GM19351 (cell line): ENCODE measurements around the gene WDR37.

Source experiments
- ATAC-seq: cut with Tn5 transposase; IDR thresholded peaks from one replicate; pipeline ENCODE4 v1.9.1; 2021; ENCODE audit warnings: mild to moderate bottlenecking, moderate library complexity; ENCODE audit not compliant: unreplicated experiment

The WDR37 gene

DNA sequence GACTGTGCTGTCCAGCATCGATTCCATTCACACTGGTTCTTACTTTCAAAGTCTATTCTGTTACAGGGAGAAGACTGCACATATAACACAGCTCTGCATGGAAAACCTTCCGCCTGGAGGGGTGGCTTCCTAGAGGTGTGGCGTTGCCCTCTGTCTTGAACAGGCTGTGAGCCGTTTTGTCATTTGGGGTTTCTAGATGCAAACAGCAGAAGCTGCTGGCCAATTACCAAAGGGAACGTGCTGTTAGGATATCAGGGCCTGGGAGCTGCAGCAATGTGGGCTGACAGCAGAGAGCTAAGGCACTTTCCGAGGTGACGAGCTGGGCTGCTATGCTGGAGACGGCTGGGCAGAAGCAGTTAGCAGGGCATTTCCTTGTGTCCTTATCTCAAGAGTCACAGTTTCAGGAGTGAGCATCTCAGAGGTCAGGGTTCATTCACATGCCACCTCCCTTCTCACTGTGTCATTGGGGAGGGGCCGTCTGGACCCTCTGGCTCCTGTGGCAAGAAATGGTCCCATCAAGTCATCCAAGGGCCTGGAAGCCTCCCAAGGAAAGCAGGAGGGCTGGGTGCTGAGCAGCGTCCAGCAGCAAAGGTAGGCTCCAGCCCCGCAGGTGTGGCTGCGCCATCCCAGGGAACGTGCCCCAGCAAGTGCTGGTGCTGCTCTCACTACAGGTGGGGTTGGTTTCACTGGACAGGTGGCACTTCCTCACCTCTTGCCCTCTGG lies 106.5 kb downstream of the WDR37 start:
- no peak for ATAC-seq

DNA sequence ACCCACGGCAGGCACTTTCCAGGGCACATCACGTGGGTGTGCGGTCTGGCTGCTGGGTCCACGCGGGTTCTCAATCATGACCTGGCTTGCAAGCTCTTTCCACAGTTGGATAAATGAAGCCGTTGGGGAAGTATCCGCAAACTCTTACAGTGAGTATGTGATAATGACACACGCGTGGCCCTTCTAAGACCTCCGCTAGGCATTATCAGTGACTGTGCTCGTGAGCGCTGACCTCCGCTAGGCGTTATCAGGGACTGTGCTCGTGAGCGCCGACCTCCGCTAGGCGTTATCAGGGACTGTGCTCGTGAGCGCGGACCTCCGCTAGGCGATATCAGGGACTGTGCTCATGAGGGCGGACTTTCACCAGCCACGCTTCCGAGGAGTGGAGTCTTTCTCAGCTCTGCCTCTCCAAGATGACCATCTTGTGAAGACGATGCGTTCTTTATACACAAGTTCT lies 107.0 kb downstream of the WDR37 start:
- no peak for ATAC-seq

DNA sequence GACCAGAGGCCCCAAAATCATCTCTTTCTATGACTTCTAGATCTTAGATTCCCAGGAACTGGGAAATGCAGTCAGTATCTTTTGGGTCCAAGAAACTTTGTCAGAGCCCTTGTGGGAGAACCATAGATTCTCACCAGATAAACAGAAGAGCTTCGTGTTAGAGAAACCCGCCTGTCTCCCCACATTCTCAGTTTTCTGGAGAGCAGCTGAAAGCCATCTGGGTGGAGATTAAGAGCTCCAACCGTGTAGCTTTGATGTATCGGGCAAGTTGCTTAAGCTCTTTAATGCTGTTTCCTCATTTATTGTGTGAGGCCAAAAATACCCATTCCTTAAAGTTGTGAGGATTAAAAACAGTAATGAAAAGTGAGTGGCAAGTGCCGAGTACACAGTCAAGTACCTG lies 107.6 kb downstream of the WDR37 start:
- no peak for ATAC-seq

DNA sequence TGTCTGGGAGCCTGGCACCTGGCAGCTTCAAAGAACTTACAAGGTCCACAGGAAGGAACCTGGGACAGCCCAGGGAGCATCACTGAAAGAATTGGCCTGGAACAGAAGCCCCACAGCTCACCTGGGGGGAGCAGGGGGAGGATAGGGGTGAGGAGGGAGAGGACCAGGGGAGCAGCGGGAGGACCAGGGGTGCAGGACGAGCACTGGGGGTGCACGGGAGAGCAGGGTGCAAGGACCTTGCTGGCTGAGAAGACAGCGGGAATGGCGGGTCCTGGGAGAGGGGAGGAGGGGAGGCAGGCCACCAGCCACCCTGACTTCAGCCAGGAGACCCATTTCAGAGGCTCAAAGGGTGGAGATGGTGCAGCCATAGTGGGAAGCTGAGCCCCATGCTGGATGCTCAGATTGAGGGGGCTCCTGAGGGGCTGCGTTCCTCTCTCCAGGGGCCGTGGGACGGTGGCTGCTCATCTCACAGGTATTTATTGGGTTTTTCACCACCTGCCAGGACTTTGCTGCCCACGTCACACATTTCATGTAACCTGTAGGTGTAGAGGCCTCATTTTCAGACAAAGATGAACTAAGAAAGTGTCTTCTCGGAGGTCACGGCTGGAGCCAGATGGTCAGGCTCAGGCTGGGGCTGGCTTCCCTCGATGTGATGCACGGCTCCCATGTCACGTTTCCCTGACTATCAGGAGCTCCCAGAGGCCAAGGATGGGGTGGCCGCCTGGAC lies 110.1 kb downstream of the WDR37 start:
- no peak for ATAC-seq

DNA sequence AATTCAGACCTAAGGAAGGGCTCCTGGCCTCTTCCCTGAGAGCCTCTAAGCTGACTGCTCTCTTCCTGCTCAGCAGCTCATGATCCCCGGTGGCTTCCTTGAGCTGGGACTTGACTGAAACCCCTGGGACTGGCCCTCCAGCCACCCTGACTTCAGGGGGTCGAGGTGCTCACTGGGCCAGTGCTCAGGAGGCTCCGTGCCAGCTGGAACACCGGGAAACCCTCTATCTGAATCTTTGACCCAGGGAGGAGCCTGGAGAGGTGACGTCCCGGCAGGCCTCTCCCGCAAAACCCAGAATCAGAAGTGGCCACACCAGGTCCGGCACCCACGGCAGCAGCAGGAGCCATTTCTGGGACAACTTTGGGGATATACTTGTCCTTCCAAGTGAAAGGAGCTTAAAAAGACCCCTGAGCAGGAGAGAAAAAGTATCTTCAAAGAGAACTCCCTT lies 110.7 kb downstream of the WDR37 start:
- ATAC-seq = no peak

DNA sequence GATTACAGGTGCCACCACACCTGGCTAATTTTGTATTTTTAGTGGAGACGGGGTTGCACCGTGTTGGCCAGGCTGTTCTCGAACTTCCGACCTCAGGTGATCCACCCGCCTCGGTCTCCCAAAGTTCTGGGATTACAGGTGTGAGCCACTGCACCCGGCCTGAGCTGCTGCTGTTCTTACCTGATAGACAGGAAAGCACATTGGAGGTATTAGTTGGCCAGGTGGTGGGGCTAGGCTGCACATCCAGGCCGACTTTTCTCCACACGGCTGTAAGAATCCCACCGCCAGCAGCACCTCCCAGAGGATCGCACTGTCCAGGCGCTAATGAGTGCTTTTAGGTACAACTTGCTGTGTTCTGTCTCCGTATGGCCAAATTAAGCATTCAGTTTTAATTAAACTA lies 112.6 kb downstream of the WDR37 start:
- ATAC-seq = no peak

DNA sequence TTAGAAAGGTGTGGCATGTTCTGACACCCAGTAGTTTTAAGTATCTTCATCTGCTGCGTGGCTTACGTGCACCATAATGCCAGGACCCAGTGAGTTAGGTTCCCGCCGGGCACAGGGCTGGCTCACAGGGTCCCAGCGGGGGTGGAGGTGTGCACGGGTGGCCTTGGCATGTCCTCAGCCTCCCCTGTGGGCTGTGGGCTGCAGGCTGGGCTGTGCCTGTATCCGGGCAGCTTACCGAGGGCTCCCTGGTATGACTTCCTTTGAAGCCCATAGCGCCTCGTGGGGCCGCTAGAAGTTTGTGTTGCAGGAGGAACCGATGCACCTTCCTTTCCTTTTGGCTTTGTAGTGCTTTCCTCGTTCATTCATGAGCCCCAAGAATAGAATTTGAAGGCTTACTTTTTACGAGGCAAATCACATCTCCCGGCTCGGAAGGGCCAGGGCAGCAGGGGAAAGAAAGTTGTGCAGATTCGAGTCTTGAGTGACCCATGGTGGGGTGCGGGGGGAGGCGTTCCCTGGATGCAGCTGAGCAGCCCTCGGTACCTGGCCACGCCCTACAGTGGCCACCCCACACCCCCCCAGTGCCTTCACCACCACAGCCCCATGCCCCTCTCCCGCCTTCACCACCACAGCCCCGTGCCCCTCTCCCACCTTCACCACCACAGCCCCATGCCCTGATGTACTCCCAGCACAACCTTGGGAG lies 113.2 kb downstream of the WDR37 start:
- no peak for ATAC-seq

DNA sequence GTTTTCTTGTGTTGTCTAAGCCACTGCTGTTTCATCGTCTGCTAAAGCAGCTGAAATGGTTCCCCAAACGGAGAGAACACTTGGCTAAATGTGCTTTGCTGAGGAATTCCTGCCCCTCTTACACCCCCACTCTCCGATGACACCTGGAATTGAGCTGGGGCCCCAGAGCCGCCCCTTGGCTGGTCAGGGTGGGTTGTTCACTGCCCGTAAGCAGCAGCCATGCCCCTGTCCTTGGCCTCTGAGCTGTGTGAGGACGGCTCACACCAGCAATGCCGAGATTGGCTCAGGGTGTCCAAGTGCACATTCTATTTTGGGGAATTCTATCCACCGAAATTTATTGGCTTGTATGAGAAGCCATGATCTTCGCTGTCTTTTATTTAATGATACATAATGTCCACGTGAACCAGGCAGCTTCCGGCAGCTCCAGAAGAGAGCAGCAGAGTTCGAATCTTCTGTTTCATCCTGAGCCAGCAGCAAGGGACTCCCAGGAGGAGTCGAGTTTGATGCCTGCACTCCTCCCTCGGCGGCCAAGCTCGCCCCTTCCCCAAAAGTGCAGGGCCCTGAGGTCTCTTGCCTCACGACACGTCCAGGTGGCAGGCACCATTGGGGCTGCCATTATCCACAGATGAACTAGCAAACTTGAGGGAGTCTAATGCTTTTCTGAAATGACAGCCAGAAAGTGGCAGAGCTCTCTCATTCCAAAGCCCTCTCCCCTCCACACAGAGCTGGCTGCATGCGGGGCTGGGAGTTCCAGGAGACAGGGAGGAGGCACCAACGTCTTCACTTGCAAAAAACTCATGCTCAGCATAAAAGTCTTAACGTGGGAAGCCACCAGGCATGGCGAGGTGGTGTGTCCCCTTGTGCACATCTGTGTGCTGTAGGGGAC lies 114.0 kb downstream of the WDR37 start:
- no peak for ATAC-seq

DNA sequence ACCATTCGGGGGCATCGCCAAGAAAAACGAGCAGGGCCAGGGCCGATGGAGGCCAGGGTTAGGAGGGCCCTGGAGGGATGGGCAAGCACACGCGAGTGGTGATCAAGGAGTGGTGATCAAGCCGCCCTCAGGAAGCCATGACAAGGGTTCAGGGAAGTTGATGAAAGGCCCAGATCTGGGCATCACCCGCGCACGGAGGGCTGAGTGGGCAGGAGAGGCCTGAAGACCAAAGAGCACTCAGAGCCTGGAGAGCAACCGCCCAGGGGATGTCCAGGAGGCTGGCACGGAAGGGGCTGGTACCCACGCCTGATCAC lies 114.6 kb downstream of the WDR37 start:
- no peak for ATAC-seq

DNA sequence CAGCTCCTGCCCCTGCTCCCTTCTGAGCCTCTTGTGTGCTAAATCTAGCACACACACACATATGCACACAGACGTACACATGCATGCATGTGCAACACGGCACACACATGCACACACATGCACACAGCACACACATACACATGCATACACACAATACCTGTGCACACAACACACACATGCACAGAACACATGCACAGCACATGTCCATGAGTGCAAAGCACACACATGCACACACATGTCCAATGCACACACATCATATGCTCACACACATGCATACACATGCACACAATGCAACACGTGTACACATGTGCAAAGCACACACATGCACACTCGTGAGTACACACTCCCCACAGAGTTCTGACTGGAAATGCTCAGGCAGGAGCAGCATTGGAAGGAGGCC lies 115.0 kb downstream of the WDR37 start:
- ATAC-seq = no peak

DNA sequence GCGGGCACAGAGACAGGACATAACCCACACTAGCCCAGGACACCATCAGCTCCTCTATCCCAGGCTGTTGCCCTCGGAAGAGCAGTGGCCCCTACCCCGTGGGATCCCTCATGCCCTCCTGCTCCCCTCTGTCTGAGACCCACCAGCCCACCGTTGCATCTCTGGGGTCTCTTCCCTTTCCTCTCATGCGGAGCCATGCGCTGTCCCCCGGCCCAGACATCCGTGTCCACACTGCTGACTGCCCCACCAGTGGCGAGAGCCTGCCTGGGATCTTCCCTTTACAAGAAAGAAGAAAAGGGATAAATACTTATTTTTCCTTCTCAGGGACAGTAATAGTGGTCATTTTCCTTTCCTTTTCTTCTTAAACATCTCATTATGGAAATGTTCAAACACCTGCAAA lies 115.4 kb downstream of the WDR37 start:
- ATAC-seq = no peak

DNA sequence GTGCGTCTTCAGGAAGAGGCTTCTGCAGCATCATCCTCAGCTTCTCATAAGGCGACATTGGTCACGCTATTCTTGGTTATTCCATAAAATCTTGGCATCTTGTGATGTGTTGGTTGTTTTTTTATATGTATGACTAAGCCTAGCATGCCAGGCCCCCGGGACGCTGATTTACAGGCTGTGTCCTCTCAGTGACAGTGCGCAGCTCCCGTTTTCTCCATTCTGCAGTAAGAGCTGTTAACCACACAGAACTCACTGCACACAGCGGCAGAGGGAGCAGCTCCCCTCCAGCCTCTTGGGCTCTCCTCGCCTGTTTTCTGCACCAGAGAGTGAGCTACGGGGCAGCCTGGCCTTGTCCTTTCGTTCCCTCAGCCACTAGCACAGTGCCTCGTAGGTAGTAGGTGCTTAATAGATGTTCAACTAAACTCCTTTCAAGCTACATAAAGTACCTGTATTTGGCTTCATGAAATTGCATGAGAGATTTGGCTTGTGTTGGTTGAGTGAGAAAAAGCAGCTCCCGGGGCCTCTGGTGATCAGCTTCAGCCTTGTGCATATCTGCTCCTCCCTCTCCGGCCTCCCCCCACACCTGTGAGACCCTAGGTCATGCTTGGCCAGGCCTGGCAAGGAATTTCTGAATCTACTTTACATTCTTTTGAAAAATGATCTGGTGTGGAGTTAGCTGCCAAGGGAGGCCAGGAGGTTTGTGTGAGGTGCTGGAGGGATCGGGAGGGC lies 116.2 kb downstream of the WDR37 start:
- no peak for ATAC-seq

DNA sequence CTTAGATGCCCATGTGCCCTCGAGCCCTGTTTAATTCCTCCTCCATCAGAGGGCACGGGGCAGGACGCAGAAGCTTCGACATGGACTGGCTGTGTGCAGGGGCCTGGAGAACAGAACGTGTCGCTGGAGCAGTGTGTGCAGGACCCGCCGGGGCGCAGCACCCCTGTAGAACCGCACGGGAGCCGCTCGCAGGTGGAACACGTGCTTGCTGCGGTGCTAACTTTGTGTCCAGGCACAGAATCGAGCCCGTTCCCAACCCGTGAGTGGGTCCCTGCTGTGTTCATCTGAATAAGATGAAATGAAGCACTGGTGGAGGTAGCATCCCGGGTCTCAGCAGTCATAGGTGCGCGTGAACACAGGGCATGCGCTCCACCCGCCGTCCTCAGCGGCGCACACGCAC lies 116.9 kb downstream of the WDR37 start:
- ATAC-seq = no peak

DNA sequence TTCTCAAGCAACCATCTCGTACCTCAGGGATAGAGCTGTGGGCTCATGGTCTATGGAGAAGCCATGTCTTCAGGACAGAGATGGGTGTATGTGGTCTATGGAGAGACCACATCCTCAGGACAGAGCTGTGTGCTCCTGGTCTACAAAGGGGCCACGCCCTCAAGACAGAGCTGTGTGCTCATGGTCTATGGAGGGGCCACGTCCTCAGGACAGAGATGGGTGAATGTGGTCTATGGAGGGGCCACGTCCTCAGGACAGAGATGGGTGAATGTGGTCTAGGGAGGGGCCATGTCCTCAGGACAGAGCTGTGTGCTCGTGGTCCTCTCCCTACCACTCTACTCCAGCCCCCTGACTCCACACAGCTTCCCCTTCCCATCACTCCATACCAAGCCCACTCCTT lies 117.8 kb downstream of the WDR37 start:
- no peak for ATAC-seq

DNA sequence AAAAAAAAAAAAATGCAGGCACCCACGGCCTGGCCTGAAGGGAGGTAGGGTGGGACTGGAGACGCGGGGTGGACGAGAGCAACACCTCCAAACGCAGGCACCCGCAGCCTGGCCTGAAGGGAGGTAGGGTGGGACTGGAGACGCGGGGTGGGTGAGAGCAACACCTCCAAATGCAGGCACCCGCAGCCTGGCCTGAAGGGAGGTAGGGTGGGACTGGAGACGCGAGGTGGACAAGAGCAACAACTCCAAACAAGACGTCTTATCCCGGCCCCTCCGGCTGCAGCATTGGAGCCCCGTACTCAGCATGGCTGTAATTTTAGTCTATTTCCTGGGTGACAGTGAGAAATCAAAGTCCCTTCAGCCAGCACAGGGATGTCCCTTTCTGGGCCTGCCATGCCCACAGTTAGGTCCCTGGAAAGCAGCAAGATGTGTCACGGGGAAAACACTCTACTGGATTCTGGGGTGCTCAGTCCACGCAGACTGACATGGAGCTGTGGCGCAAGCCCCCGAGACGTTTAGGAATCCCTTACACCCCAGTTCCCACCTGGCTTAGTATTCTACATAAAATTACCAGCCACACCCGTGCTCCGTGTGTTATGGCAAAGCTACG lies 119.9 kb downstream of the WDR37 start:
- no peak for ATAC-seq

DNA sequence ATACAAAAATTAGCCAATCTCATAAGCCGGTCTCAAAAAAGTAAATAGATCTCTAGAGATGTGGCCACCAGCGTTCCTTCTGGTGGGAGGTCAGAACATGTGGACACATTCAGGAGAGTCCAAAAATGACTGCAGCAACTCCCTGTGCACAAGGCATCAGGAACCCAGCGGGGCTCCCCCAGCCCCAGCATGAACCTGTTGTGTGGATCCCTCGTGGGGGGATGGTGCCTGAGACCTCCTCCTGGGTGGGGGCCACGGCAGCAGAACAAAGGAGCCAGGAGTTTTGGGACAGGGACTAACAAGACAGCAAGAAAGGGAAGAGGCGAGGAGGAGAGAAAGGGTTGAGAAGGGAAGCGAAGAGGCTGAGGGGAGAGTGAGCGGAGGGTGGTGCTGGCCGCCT lies 121.8 kb downstream of the WDR37 start:
- ATAC-seq = no peak

DNA sequence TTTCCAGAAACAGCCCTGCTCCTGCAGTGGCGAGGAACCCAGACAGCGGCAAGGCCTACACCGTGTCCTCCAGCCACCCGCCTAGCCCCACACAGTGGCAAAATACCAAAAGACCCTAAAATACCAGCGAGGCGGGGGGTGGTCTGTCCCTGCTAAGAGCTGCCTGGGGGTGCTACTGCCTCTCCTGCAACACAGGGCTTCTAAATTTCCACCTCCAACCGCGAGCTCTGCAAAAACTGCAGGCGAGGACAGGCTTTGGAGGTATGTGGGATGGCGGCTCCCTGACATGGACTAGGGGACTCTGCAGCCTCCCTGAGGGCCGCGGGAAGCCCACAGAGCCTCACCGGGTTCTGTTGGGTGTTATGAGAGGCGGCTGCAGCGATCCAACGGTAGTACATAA lies 122.3 kb downstream of the WDR37 start:
- ATAC-seq = no peak

DNA sequence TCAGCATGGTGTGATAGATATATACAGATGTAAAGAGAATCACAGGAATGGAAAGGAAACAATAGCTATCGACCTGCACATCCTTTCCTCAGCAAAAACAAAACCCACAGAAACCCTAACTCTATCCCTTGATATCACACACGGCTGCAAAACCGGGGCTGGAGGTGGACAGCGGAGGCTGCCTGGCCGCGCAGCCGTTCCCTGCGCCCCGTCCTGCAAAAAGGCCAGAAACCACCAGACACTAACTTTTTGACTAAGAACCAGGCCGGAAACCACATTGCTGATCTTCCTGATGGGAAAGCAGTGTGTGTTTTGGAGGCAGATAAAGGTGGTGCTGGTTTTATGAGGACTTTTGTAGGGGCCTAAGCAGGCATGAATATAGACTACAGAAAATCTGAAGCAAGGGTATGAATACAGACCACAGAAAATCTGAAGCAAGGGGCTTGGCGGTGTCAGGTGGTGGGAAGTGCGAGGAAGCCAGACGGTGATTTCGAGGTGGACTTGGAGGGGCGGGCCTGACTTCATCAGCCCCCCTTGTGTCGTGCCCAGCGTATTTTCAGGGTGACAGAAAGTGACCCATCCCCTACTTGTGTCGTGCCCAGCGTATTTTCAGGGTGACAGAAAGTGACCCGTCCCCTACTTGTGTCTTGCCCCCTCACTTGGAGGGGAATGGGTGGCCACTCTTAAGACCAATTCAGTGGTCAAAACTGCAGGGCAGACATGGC lies 123.3 kb downstream of the WDR37 start:
- ATAC-seq = no peak

DNA sequence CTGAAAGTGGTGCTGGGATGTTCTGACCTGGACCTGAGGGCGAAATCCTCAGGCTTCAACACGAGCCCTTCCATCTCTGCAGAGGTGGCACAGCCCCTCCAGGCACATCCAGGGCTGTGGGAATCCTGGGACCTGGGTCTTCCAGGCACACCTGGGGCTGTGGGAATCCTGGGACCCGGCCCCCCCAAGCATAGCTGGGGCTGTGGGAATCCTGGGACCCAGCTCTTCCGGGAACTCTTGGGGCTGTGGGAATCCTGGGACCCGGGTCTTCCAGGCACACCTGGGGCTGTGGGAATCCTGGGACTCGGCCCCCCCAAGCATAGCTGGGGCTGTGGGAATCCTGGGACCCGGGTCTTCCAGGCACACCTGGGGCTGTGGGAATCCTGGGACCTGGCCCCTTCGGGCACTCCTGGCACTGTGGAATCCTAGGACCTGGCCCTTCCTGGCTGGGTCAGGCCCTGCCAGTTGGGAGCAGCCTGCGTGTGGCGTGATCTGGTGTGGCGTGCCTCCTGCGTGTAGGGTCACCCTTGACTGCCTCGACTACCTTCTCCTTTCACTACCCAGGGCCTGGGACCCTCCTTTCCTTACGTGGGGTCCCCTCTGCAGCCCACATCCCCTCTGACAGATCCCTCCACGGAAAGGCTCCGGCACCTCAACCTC lies 124.0 kb downstream of the WDR37 start:
- no peak for ATAC-seq
